Activated naive CD4-positive, alpha-beta T cell treated with anti-CD3 and anti-CD28 coated beads, Interleukin-2, amount 10 ng/mL, durations not matched to agents 5 hours and 36 hours (primary cell): Measurements from ENCODE around the gene DCUN1D5. TPM values are rescaled to one million over a fixed set of nuclear protein-coding genes. Genes with fewer than 3 reads are reported as not detected.

Experiments used
- total RNA-seq, 2 experiments: library from RNA; stranded (reverse); gene quantifications; one replicate each; pipeline ENCODE4 v1.2.3, GENCODE V29; 2021

Gene DCUN1D5
- 10 to 100 TPM; 21.1 to 23.5 TPM for total RNA-seq

GRCh38 chr11:103091801-103092524 is at the start of gene DCUN1D5:
Gene DCUN1D5 (minus strand): TSS chr11:103092160. CDS start chr11:103091872, 288 bp downstream.

GRCh38 chr11:103108933-103109817 is 17.2 kb upstream of the DCUN1D5 start, which contains the start of gene DYNC2H1:
Gene DYNC2H1 (plus strand): TSS chr11:103109426. CDS start chr11:103109575, 149 bp downstream.

Other genes starting within 250 kb of the DCUN1D5 start
- gene MMP3, start 248.6 kb downstream of the DCUN1D5 start, total RNA-seq: not detected
- gene MMP12, start 217.2 kb downstream of the DCUN1D5 start, total RNA-seq: not detected
- not detected for gene MMP13, start 136.4 kb downstream of the DCUN1D5 start, total RNA-seq
- gene DYNC2H1, start 17.3 kb upstream of the DCUN1D5 start, total RNA-seq: under 1 TPM; 0.60 to 0.91 TPM